SH-SY5Y (cell line): ENCODE results near the gene FYN.

ENCODE experiments used
- GATA2 ChIP-seq: IDR thresholded peaks from 2 replicates; pipeline ENCODE4 v1.6.1; 2011; ENCODE audit warnings: mild to moderate bottlenecking, low read depth, low read length
- GATA3 ChIP-seq: IDR thresholded peaks from 2 replicates; pipeline ENCODE4 v1.6.1; 2011; ENCODE audit warnings: low read depth, mild to moderate bottlenecking, low read length, moderate library complexity

The FYN gene

DNA sequence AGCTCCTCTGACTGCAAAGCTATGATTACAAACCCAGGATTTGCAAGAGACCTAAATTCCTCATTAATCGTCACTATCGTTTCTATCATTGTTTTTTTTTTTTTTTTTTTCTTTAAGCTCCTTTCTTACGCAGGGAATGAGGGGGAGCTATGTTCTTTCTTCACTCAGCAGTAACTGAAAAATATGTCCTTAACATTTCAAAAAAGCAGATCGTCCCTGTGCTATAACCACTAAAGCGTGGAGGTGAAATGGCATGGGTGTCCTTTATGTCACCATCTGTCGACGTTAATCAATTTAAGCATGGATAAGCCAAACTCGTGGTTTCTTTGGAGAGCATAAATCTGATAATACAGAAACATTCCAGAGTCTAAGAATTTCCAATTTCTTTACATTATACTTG lies 199.7 kb downstream of the FYN start:
- TF ChIP-seq GATA3: no peak
- no peak for TF ChIP-seq GATA2

DNA sequence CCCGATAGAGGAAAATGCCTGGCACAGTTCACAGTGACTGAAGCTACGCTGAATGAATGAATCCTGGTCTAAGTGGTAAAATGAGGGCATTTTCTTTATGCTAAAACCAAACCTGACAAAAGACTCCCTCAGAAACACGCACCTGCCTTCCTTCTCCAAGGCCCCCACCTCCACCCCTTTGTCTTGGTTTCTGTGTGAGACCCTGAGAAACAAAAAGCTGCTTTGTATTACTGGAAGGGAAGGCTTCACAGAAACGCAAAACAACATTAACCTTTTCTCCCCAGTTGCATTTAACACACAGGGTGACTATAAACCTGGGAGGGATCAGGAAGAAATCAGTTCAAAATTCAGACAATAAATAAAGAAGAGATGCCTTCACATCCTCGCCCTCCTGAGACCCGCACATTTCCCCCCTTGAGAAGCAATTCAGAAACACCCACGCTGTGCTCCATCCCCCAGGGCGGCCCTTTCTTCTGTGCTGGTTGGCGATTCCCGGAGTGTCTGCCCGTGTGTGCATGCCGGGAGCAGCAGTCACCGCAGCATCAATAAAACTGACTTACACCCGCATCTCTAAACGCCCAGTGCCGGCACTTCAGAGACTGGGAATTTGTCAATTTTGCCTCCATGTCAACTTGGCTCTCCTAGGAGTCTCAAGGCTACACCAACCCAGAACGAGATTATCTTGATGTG lies 200.3 kb downstream of the FYN start:
- no peak for TF ChIP-seq GATA2
- no peak for TF ChIP-seq GATA3

GRCh38 chr6:111669326-111669725 lies 203.9 kb downstream of the FYN start:
- TF ChIP-seq GATA3 (no peak), GATA2 (no peak)

DNA sequence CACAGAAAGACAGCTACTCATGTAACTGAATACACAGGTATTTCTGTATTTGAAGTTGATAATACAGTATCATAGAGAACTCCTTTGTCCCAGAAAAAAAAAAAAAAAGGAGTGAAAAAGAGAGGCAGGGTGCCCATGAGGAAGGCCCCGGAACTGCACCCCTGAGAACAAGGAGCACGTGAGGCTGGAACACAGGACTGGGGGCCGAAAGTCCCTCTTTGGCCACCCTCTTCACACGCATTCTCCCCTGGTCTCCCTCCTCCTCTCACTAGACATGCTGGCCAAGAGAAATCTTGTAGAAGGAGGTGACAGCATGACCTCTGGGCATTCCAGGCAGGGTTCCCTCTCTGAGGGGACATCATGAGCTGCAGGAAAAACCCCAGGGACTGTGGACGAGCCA lies 204.8 kb downstream of the FYN start:
- TF ChIP-seq GATA3 (no peak), GATA2 (no peak)

DNA sequence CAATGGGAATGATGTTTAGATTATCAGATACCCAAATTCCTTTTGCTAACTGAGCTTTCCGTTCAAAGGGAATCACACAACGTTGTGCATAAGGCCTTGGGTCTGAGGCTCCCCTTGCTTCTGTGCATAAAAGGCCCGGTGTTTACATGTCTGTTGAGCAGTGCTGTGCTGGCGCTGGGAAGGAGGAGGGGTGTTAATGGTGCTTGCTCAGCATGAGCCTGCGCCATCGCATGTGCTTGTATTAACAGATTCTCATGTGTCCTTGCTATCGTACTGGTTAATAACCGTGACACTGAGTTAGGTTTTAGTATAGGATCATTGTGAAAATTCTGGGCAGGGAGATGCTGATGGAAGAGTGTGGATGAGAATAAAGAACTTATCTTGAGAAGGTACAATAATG lies 205.3 kb downstream of the FYN start:
- TF ChIP-seq GATA2: peak; percentile 5; the same call in 1 of the 2 replicates
- no peak for TF ChIP-seq GATA3

DNA sequence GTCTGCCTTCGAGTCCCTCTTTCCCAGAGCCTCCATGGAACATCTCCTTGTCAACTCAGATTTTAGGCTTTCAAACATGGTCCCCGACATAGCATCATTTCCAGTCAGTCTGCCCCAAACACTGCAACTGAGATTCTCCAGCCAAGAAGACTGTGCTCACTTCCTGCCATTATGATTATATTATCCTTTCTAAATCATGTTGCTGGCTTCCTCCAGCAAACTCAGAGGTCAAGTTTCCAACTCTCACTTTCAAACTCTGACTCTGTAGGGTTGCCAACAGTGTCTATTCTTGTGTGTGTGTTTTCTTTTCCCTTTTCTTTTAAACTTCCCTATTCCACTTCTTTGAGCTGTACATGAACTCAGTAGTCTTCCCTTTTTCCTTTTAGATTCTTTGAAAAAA lies 206.4 kb downstream of the FYN start:
- TF ChIP-seq GATA3: no peak

DNA sequence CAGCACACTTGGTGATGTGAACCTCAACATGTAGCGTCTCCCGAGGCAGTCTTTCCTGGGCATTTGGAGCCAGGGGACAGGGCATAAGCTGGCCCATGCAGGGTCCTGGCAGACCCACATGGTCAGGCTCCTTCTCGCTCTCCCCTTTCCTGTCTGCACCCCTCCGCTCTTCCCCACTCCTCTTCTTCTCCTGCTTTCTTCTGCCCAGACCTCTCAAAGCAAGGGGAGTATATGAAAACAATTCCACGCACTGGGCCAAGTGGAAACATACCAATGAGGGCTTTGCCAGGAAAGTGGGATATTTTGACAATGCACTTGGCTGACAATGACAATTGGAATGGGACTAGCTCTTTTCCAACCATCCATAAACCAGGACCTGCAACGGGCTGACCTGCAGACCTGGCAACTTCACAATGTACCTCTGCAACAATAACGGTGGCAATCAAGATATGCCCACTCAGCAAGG lies 208.7 kb downstream of the FYN start:
- TF ChIP-seq GATA2 (no peak), GATA3 (no peak)

DNA sequence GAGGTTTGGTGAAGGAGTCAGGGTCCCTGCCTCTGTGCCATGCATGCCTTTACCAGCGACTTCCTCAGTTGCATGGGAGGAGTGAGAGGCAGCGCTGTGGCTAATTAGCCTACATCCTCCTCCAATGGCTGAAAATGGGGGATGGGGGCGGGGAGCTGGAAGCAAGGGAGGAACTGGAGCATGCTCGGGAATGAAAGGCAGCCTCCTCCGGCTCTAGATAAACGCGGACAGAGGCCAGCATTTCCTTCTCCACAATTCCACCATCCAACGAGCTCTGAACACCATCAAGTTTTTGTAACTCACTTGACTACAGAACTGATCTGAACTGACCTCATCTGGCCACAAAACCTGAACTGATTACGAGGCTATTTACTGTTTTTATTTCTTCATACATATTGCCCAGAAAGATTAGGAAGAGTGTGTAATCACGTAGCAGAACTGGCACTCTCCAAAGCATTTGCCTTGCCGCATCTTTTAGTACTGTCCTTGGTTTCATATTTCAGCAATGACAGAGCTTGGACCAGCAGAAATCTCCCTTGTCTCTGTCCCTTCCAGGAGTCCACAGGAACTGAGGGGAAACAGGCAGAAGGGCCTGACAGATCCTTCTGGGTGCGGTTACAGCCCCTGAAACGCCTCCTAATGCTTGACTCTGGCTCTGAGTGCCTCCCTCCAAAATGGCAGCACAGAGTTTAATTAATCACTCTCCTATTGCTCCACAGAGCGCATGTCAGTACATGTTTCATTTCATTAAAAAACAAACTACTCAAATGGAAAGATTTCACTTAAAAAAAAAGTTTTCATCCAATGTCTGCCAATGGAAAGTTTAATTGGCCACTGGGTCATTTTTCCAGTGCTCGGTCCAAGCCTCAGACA lies 209.3 kb downstream of the FYN start:
- no peak for TF ChIP-seq GATA2
- no peak for TF ChIP-seq GATA3

GRCh38 chr6:111662794-111663593 lies 210.3 kb downstream of the FYN start:
- TF ChIP-seq GATA2: peak; percentile 95
- peak; percentile 78 for TF ChIP-seq GATA3

- TF ChIP-seq GATA3: no peak
- no peak for TF ChIP-seq GATA2
These were observed 211.0 kb downstream of the FYN start for GRCh38 chr6:111662072-111662793.

DNA sequence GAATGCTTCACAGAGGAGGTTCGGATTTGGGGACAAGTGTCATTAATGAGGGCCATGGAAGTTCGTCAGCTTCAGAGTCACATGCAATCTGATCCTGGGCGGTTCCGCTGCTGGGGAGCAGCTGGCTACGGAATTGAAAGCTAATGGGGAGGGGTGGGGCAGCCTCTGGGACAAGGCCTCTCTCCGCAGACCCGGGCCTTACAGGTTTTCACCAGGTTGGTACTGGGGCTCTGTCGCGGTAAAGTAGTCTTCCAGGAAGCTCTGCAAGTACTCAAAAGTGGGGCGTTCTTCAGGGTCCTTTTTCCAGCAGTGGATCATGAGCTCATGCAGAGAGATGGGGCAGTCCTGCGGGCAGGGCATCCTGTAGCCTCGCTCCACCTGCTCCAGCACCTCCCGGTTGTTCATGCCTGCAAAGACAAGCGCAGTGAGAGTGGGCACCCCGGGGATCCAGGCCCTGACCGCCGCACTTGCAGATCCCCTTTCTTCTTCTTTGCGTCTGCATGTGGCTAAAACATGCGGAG lies 211.7 kb downstream of the FYN start:
- TF ChIP-seq GATA2: no peak
- no peak for TF ChIP-seq GATA3

DNA sequence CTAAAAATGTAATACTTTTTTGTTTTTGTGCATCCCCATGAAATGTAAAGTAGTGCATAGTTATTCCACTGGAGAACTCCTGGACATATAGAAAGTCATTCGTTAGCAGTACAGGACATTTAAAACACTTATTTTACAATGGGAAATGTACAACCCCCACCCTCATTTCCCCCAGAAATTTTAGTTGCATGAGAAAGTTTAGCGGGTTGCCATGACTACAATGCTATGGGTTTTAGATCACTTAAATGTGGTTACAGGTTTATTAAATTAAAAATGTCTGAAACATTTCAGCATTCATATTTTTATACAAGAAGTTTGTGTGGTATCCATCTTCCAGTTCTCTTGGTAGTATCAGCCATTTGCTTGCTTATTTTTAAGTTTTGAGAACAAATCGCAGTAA lies 212.7 kb downstream of the FYN start:
- TF ChIP-seq GATA3 (no peak), GATA2 (no peak)

DNA sequence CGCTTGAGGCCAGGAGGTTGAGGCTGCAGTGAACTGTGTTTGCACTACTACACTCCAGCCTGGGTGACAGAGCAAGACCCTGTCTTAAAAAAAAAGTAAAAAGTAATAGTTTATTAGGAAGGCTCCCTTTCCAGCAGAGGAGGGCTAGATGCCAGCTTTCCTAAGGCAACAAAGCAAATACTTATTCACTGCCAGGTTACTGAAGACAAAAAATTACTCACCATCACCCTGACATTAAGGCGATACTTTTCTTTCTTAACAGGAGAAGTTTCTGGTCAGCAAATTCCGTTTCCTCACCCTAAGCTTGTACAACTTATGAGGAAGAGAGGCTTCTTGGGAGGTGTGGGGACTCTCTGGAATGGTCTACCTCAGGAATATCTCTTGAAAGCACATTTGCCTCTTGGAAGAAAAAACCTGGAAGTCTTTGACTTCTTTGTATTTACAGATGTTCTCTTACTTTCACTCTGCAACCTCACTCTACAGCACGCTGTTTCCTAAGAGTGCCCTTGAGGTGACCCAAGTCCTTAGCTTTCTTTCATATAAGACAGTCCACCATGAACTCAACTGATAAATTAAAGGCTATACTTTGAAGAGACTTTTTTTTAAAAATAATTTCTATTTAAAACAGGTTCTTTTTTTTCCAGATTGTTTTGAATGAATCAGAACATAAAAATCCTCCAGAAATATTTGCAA lies 214.6 kb downstream of the FYN start:
- TF ChIP-seq GATA2 (no peak), GATA3 (no peak)
